GM12878 (cell line): ENCODE results near the gene GMPR2. TPM values are rescaled to one million over a fixed set of nuclear protein-coding genes. Genes with fewer than 3 reads are reported as not detected.

Experiments
- ATAC-seq: fragments of 200-7000 bp; cut with Tn5 transposase; 3 replicates; pipeline ENCODE4 v1.9.1; 2020; ENCODE audit warnings: mild to moderate bottlenecking, moderate library complexity
- BruUV-seq: library from RNA; stranded (reverse); fragments of 400-500 nt; replicated peaks from 2 replicates; lab custom pipeline; 2021; lab: Mats Ljungman, UMichigan
- CTCF ChIA-PET: fragments of 300-600 bp; sonication (Branson Sonifier 250); formaldehyde crosslinking; extraction: SDS; loops from one replicate; lab custom pipeline; 2021; ENCODE audit warnings: inconsistent platforms; lab: Yijun Ruan, JAX
- POLR2A ChIA-PET: fragments of 350-600 bp; formaldehyde crosslinking; extraction: SDS; loops from one replicate; lab custom pipeline; 2021; ENCODE audit warnings: inconsistent platforms; lab: Charles Lee
- RAD21 ChIA-PET: fragments of 300-600 bp; sonication (Branson Sonifier 250); formaldehyde crosslinking; loops from one replicate; lab custom pipeline; 2023; ENCODE audit warnings: antibody characterized with exemption; ENCODE audit not compliant: unreplicated experiment; lab: Charles Lee
- SMC1A ChIA-PET: fragments of 300-600 bp; sonication (Branson Sonifier 250); formaldehyde crosslinking; loops from one replicate; lab custom pipeline; 2023; ENCODE audit not compliant: unreplicated experiment, uncharacterized antibody; lab: Charles Lee
- DNase-seq: peaks from one replicate; pipeline ENCODE4 v3.0.0-alpha.2; 2011; ENCODE audit warnings: low read depth, low spot score
- FAIRE-seq: peaks from 3 replicates; lab custom pipeline; 2011; peaks lifted over from hg19 to GRCh38; lab: Jason Lieb, UNC
- H2AFZ ChIP-seq: 2 replicates; pipeline ENCODE4 v1.6.0; 2011; ENCODE audit warnings: low read depth, low read length, control low read depth; ENCODE audit not compliant: control insufficient read depth
- H3K27ac ChIP-seq: 2 replicates; pipeline ENCODE4 v1.5.1; 2011; ENCODE audit warnings: control low read depth; ENCODE audit not compliant: control insufficient read depth, insufficient read depth
- H3K27me3 ChIP-seq, 2 experiments: replicated peaks in 1 of 2; 2 replicates each; pipeline versions ENCODE4 v1.6.0 to v1.6.1; 2011; ENCODE audit warnings: low read length in 1 of 2; ENCODE audit not compliant: control insufficient read depth in 2 of 2, insufficient read depth in 2 of 2
- H3K36me3 ChIP-seq, 2 experiments: 2 replicates each; pipeline ENCODE4 v1.5.1; 2011; ENCODE audit warnings: low read length in 1 of 2; ENCODE audit not compliant: control insufficient read depth in 2 of 2, insufficient read depth in 2 of 2
- H3K4me1 ChIP-seq: 2 replicates; pipeline ENCODE4 v1.6.1; 2011; ENCODE audit warnings: mild to moderate bottlenecking, low read length, moderate library complexity, mixed read lengths; ENCODE audit not compliant: control insufficient read depth, insufficient read depth
- H3K4me2 ChIP-seq: 2 replicates; pipeline ENCODE4 v1.6.0; 2011; ENCODE audit warnings: control low read depth; ENCODE audit not compliant: control insufficient read depth, insufficient read depth
- H3K4me3 ChIP-seq: fragments of 200-600 bp; sonication (generic); 2 replicates; pipeline ENCODE4 v1.5.1; 2016
- H3K79me2 ChIP-seq: 2 replicates; pipeline ENCODE4 v1.6.0; 2011; ENCODE audit warnings: low read length; ENCODE audit not compliant: control insufficient read depth, insufficient read depth
- H3K9ac ChIP-seq: 2 replicates; pipeline ENCODE4 v1.8.0; 2011; ENCODE audit warnings: low read length, control low read depth, mixed read lengths; ENCODE audit not compliant: control insufficient read depth, insufficient read depth
- H3K9me3 ChIP-seq: replicated peaks from 3 replicates; pipeline ENCODE4 v1.5.1; 2011; ENCODE audit warnings: mild to moderate bottlenecking, low read length; ENCODE audit not compliant: control insufficient read depth, insufficient read depth
- H4K20me1 ChIP-seq: 2 replicates; pipeline ENCODE4 v1.6.0; 2011; ENCODE audit not compliant: control insufficient read depth, insufficient read depth
- FOXM1 ChIP-seq: IDR thresholded peaks from 2 replicates; pipeline ENCODE4 v1.6.1; 2012; ENCODE audit warnings: low read depth, mild to moderate bottlenecking, inconsistent platforms, low read length, moderate library complexity
- HDAC2 ChIP-seq: fragments of 200-600 bp; sonication (generic); IDR thresholded peaks from 2 replicates; pipeline ENCODE4 v1.6.1; 2017
- MEF2B ChIP-seq: fragments of 450-650 bp; IDR thresholded peaks from 2 replicates; pipeline ENCODE4 v1.6.1; 2018; ENCODE audit warnings: mild to moderate bottlenecking, moderate library complexity; ENCODE audit not compliant: partially characterized antibody, poor library complexity, severe bottlenecking
- RAD51 ChIP-seq: fragments of 450-650 bp; IDR thresholded peaks from 2 replicates; pipeline ENCODE4 v1.6.1; 2016; ENCODE audit warnings: moderate library complexity, mild to moderate bottlenecking, inconsistent platforms
- RB1 ChIP-seq: fragments of 450-650 bp; formaldehyde crosslinking; IDR thresholded peaks from 2 replicates; pipeline ENCODE4 v1.6.1; 2017; ENCODE audit warnings: mild to moderate bottlenecking, borderline replicate concordance
- SIX5 ChIP-seq: IDR thresholded peaks from 2 replicates; pipeline ENCODE4 v1.6.1; 2011; ENCODE audit warnings: mild to moderate bottlenecking, low read depth, low read length, moderate library complexity; ENCODE audit not compliant: severe bottlenecking
- WGBS: methylation state at CpG from one replicate; pipeline ENCODE4 v1.1.6; 2016; ENCODE audit warnings: low lambda C conversion rate; ENCODE audit not compliant: insufficient replicate concordance, insufficient coverage; ENCODE audit errors: missing lambda C conversion rate; 5-methylcytosine and 5-hydroxymethylcytosine counted together
- in situ Hi-C: fragments of 300-500 bp; cut with MboI; formaldehyde crosslinking; loops from 9 replicates; pipeline ENCODE4 v1.14.3; 2018; ENCODE audit warnings: mixed read lengths
- intact Hi-C: fragments of 100-400 bp; cut with micrococcal nuclease; formaldehyde crosslinking; loops from one replicate; pipeline ENCODE4 v1.14.2; 2022; ENCODE audit not compliant: unreplicated experiment
- polyA plus RNA-seq, 11 experiments: library from polyadenylated mRNA; depleted of rRNA in 4 of 11; unstranded in 6 of 11; stranded (reverse) in 5 of 11; fragments of >200 nt; fragmentation: Nextera tagmentation in 4 of 11; fragmentation: Illumina TruSeq in 1 of 11; extraction: Ambion mirVana in 4 of 11; extraction: Trizol in 1 of 11; gene quantifications; 1 replicate in 1 of 11; 2 replicates in 10 of 11; pipeline versions ENCODE4 v1.2.1 to v1.2.3, GENCODE V29; 2011 to 2016; ENCODE audit warnings: inconsistent platforms in 2 of 11, missing spikeins in 2 of 11, low read depth in 1 of 11
- total RNA-seq, 4 experiments: library from RNA; depleted of rRNA in 3 of 4; stranded (reverse); fragments of >200 nt in 3 of 4; fragmentation: Illumina TruSeq in 1 of 4; extraction: Trizol in 1 of 4; gene quantifications; 2 replicates each; pipeline versions ENCODE4 v1.2.1 to v1.2.3, GENCODE V29; 2013 to 2021
- TF ChIP-seq, protein P1 (sequence below), 3 experiments: IDR thresholded peaks in 2 of 3; conservative IDR thresholded peaks in 1 of 3; 2 replicates each; pipeline ENCODE4 v1.5.1; 2011; ENCODE audit warnings: low read depth in 3 of 3, low read length in 3 of 3, mild to moderate bottlenecking in 3 of 3, control low read depth in 2 of 3, moderate library complexity in 2 of 3, inconsistent platforms in 1 of 3, mixed read lengths in 1 of 3; ENCODE audit not compliant: control insufficient read depth in 2 of 3, insufficient read depth in 1 of 3; ENCODE audit errors: extremely low read depth in 1 of 3

GMPR2 gene
- total and polyA plus RNA-seq, 10 of the 15 experiments (the other 5 are each of a cell fraction or from before 2014, with no cell fraction given): 55.1 to 80.3 (median 61.5) TPM

- H3K4me2 ChIP-seq: no peak overlapping the region
- CTCF ChIA-PET: no interaction called here
- H4K20me1 ChIP-seq: no peaks in the 10 kb centered on the region
- DNase-seq (no peak), ATAC-seq (no peak), FAIRE-seq (no peak)
- WGBS: 92% methylated on average over 19 of the region's 19 CpGs
- H3K36me3 ChIP-seq: peaks cover 23 to 49% of the 10 kb centered on the region in 2 experiments
- no peak overlapping the region for H2AFZ ChIP-seq
- no peak overlapping the region for H3K9ac ChIP-seq
- no TSS peak for BruUV-seq
- no peak overlapping the region for H3K27ac ChIP-seq
- no peak overlapping the region for H3K4me3 ChIP-seq
- in situ Hi-C loops (no loop called here), intact Hi-C loops (no loop called here)
- no peaks in the 10 kb centered on the region for H3K27me3 ChIP-seq
- no peaks in the 10 kb centered on the region for H3K9me3 ChIP-seq
- SMC1A ChIA-PET: no interaction called here
- RAD21 ChIA-PET: no interaction called here
- peaks cover 20% of the 10 kb centered on the region for H3K79me2 ChIP-seq
- no peak for TF ChIP-seq RAD51
- no peak for TF ChIP-seq RB1
- no peak for TF ChIP-seq SIX5
- no peak for TF ChIP-seq HDAC2
- TF ChIP-seq, protein P1, sequence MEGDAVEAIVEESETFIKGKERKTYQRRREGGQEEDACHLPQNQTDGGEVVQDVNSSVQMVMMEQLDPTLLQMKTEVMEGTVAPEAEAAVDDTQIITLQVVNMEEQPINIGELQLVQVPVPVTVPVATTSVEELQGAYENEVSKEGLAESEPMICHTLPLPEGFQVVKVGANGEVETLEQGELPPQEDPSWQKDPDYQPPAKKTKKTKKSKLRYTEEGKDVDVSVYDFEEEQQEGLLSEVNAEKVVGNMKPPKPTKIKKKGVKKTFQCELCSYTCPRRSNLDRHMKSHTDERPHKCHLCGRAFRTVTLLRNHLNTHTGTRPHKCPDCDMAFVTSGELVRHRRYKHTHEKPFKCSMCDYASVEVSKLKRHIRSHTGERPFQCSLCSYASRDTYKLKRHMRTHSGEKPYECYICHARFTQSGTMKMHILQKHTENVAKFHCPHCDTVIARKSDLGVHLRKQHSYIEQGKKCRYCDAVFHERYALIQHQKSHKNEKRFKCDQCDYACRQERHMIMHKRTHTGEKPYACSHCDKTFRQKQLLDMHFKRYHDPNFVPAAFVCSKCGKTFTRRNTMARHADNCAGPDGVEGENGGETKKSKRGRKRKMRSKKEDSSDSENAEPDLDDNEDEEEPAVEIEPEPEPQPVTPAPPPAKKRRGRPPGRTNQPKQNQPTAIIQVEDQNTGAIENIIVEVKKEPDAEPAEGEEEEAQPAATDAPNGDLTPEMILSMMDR (IDR thresholded peaks at IDR 0.05 in 2 of 3, conservative IDR thresholded peaks at IDR 0.05 in 1 of 3; ENCODE audit: control insufficient read depth in 2 of 3, extremely low read depth in 1 of 3, insufficient read depth in 1 of 3, low read depth in 3 of 3, low read length in 3 of 3): no peak
- no peak for TF ChIP-seq FOXM1
- no peak for TF ChIP-seq MEF2B
- POLR2A ChIA-PET: no interaction called here
- H3K4me1 ChIP-seq: 0 out of 2 replicates have a peak, but pooled peaks cover 4% of the 10 kb centered on the region
These were observed 48.4 kb upstream of the GMPR2 start for GRCh38 chr14:24184104-24184970.
